Measurements from ENCODE around the gene JMJD7.
A peak's percentile ranks its signal among the peaks of the same experiment; 100 is the strongest.

DNA sequence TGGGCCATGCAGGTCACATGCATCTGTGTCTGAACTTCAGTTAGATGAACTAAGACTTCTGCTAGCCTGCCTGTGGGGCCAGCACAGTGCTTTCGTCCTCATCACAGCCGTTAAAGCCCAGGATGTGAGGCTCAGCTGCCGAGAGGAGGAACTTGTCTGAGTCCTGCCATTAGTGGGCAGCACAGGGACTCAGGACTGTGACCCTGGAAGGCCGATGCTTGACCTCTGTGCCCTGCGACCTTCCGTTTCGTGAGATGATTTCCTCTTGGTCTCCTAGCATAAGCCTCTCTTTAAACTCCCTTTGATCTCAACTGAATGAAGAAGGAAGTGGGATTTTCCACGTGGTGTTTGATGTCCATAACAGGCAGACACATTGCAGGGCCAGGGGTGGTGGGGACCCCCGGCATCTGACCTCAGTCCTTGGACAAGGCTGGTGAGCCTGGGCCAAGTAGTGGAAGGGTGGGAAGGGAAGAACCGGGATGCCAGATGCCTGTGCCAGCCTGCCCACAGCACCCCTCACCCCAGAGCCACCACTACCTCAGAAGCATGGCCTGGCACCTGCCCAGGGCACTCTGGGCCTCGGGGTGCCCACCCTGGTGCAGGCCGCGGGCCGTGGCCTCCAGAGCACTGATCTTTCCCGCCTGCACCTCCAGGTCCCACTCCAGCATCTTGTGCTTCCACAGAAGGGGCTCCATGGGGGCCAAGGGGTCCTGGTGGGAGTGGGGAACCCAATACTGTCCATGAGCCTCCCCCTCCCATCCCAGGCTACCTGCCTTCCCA is 32.3 kb downstream of the JMJD7 start:
- TF ChIP-seq POLR2A (IDR thresholded peaks at IDR 0.05; ENCODE audit: borderline replicate concordance, extremely low read depth, insufficient read depth, insufficient read length) (no peak), RAD21 (IDR thresholded peaks at IDR 0.05; ENCODE audit: low read depth) (no peak), CEBPB (IDR thresholded peaks at IDR 0.05; ENCODE audit: low read depth) (no peak), YY1 (IDR thresholded peaks at IDR 0.05; ENCODE audit: extremely low read depth, insufficient replicate concordance, low read depth, low read length) (no peak), SP1 (IDR thresholded peaks at IDR 0.05; ENCODE audit: low read depth) (no peak), CBX3 (IDR thresholded peaks at IDR 0.05; ENCODE audit: low read depth) (no peak), ZFX (IDR thresholded peaks at IDR 0.05) (no peak)
- TF ChIP-seq, protein P1, sequence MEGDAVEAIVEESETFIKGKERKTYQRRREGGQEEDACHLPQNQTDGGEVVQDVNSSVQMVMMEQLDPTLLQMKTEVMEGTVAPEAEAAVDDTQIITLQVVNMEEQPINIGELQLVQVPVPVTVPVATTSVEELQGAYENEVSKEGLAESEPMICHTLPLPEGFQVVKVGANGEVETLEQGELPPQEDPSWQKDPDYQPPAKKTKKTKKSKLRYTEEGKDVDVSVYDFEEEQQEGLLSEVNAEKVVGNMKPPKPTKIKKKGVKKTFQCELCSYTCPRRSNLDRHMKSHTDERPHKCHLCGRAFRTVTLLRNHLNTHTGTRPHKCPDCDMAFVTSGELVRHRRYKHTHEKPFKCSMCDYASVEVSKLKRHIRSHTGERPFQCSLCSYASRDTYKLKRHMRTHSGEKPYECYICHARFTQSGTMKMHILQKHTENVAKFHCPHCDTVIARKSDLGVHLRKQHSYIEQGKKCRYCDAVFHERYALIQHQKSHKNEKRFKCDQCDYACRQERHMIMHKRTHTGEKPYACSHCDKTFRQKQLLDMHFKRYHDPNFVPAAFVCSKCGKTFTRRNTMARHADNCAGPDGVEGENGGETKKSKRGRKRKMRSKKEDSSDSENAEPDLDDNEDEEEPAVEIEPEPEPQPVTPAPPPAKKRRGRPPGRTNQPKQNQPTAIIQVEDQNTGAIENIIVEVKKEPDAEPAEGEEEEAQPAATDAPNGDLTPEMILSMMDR (IDR thresholded peaks at IDR 0.05 in 2 of 3, conservative IDR thresholded peaks at IDR 0.05 in 1 of 3; ENCODE audit: borderline replicate concordance in 1 of 3, insufficient read depth in 1 of 3, low read depth in 2 of 3, low read length in 2 of 3): 0 out of 6 replicates have a peak, but pooled peaks of 1 of the 3 experiments have one; percentile 8
- TF ChIP-seq, protein P2, sequence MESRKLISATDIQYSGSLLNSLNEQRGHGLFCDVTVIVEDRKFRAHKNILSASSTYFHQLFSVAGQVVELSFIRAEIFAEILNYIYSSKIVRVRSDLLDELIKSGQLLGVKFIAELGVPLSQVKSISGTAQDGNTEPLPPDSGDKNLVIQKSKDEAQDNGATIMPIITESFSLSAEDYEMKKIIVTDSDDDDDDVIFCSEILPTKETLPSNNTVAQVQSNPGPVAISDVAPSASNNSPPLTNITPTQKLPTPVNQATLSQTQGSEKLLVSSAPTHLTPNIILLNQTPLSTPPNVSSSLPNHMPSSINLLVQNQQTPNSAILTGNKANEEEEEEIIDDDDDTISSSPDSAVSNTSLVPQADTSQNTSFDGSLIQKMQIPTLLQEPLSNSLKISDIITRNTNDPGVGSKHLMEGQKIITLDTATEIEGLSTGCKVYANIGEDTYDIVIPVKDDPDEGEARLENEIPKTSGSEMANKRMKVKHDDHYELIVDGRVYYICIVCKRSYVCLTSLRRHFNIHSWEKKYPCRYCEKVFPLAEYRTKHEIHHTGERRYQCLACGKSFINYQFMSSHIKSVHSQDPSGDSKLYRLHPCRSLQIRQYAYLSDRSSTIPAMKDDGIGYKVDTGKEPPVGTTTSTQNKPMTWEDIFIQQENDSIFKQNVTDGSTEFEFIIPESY (IDR thresholded peaks at IDR 0.05; ENCODE audit: extremely low read depth, insufficient replicate concordance, low read length): no peak
- TF ChIP-seq, protein P3, sequence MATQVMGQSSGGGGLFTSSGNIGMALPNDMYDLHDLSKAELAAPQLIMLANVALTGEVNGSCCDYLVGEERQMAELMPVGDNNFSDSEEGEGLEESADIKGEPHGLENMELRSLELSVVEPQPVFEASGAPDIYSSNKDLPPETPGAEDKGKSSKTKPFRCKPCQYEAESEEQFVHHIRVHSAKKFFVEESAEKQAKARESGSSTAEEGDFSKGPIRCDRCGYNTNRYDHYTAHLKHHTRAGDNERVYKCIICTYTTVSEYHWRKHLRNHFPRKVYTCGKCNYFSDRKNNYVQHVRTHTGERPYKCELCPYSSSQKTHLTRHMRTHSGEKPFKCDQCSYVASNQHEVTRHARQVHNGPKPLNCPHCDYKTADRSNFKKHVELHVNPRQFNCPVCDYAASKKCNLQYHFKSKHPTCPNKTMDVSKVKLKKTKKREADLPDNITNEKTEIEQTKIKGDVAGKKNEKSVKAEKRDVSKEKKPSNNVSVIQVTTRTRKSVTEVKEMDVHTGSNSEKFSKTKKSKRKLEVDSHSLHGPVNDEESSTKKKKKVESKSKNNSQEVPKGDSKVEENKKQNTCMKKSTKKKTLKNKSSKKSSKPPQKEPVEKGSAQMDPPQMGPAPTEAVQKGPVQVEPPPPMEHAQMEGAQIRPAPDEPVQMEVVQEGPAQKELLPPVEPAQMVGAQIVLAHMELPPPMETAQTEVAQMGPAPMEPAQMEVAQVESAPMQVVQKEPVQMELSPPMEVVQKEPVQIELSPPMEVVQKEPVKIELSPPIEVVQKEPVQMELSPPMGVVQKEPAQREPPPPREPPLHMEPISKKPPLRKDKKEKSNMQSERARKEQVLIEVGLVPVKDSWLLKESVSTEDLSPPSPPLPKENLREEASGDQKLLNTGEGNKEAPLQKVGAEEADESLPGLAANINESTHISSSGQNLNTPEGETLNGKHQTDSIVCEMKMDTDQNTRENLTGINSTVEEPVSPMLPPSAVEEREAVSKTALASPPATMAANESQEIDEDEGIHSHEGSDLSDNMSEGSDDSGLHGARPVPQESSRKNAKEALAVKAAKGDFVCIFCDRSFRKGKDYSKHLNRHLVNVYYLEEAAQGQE (IDR thresholded peaks at IDR 0.05; ENCODE audit: low read depth): no peak

All from HCT116 (cell line).